Peyer's patch (tissue), 4 donors: ENCODE data around the gene CHST8.

Experiments used
- POLR2A ChIP-seq, 2 donors: fragments of 450-650 bp; IDR thresholded peaks; one replicate each; pipeline ENCODE4 v1.5.1; 2017; ENCODE audit warnings: antibody characterized with exemption in 2 of 2, mild to moderate bottlenecking in 2 of 2, moderate library complexity in 2 of 2
- TF ChIP-seq, protein P1 (sequence below), 6 experiments: fragments of 450-650 bp in 4 of 6; fragments of 200-600 bp in 2 of 6; sonication (generic) in 1 of 6; IDR thresholded peaks; one replicate each; pipeline ENCODE4 v1.5.1; 2017 to 2019; ENCODE audit warnings: antibody characterized with exemption in 6 of 6, mild to moderate bottlenecking in 3 of 6, moderate library complexity in 1 of 6

DNA sequence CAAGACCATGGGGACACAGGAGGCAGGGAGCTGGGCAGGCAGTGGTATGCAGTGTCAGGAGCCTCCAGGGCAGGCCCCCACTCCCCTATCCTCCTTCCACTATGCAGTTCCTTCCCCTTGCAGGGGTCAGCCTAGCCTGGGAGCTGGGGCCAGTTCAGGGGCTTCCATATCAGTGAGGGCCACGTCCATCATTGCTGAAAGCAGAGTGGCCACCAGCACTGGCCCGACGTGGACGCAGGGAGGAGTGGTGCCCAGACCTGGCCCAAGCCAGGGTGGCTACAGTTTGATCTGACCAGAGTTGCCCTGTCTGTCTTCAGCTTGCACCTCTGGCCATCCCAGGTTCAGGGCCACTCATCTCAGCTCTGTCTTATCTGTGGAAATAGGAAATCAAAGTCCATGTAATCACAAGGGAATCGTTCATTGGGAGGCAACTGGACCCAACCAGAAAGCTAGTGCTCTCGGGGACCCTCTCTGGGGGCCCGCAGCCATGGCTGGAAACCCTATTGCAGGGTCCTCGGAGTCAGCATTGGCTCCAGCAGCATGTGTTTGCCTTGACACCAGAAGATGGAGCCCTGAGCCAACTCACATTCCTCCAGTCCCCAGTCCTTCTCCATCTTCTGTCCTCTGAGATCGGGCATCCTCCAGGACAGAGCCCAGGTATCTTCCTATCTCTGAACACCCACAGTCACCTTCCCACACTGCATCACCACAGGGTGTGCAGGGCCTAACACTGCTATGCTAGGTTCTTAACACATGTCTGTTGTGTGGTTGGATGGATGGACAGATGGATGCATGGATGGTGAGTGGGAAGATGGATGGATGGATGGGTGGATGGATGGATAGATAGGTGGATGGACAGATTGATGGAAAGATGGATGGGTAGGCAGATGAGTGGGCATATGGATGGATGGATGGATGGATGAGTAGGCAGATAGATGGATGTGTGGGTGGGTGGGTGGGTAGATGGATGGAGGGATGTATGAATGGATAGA lies 99.2 kb downstream of the CHST8 start:
- TF ChIP-seq, protein P1, sequence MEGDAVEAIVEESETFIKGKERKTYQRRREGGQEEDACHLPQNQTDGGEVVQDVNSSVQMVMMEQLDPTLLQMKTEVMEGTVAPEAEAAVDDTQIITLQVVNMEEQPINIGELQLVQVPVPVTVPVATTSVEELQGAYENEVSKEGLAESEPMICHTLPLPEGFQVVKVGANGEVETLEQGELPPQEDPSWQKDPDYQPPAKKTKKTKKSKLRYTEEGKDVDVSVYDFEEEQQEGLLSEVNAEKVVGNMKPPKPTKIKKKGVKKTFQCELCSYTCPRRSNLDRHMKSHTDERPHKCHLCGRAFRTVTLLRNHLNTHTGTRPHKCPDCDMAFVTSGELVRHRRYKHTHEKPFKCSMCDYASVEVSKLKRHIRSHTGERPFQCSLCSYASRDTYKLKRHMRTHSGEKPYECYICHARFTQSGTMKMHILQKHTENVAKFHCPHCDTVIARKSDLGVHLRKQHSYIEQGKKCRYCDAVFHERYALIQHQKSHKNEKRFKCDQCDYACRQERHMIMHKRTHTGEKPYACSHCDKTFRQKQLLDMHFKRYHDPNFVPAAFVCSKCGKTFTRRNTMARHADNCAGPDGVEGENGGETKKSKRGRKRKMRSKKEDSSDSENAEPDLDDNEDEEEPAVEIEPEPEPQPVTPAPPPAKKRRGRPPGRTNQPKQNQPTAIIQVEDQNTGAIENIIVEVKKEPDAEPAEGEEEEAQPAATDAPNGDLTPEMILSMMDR (IDR thresholded peaks at IDR 0.05), result no peak
- TF ChIP-seq POLR2A (IDR thresholded peaks at IDR 0.05), result no peak
